OCI-LY7 (cell line): ENCODE data around the gene ZC3H12A. TPM values are rescaled to one million over a fixed set of nuclear protein-coding genes. Genes with fewer than 3 reads are reported as not detected.

Source experiments
- BruUV-seq: library from RNA; stranded (reverse); fragments of 400-500 nt; replicated peaks from 2 replicates; lab custom pipeline; 2021; lab: Mats Ljungman, UMichigan
- CTCF ChIA-PET: fragments of 300-600 bp; sonication (Branson Sonifier 250); formaldehyde crosslinking; loops from one replicate; lab custom pipeline; 2022; ENCODE audit warnings: antibody characterized with exemption; ENCODE audit not compliant: unreplicated experiment; lab: Charles Lee
- POLR2A ChIA-PET: fragments of 300-600 bp; sonication (Branson Sonifier 250); formaldehyde crosslinking; loops from one replicate; lab custom pipeline; 2022; ENCODE audit warnings: antibody characterized with exemption; lab: Charles Lee
- DNase-seq: peaks from one replicate; pipeline ENCODE4 v3.0.0-alpha.2; 2015; ENCODE audit warnings: low spot score
- H2AFZ ChIP-seq: fragments of 200-600 bp; sonication (generic), shearing (Covaris generic); 2 replicates; pipeline ENCODE4 v1.6.1; 2014; ENCODE audit warnings: mild to moderate bottlenecking, antibody characterized with exemption, low read length, moderate library complexity
- H3K27ac ChIP-seq: fragments of 200-600 bp; sonication (generic); 2 replicates; pipeline ENCODE4 v1.5.1; 2014; ENCODE audit warnings: mixed run types, low read depth, mild to moderate bottlenecking, moderate library complexity, low read length, inconsistent platforms; ENCODE audit not compliant: poor library complexity, severe bottlenecking
- H3K36me3 ChIP-seq: fragments of 200-600 bp; sonication (generic); 2 replicates; pipeline ENCODE4 v1.6.1; 2014; ENCODE audit warnings: mild to moderate bottlenecking, antibody characterized with exemption, low read length, moderate library complexity, mixed read lengths; ENCODE audit not compliant: insufficient read depth
- H3K4me1 ChIP-seq: fragments of 200-600 bp; sonication (generic); 2 replicates; pipeline ENCODE4 v1.5.1; 2014; ENCODE audit warnings: mild to moderate bottlenecking, low read length; ENCODE audit not compliant: insufficient read depth, poor library complexity, severe bottlenecking
- H3K4me2 ChIP-seq: fragments of 200-600 bp; sonication (generic); 2 replicates; pipeline ENCODE4 v1.6.1; 2014; ENCODE audit warnings: mild to moderate bottlenecking, low read length
- H3K4me3 ChIP-seq: fragments of 200-600 bp; sonication (generic); 2 replicates; pipeline ENCODE4 v1.5.1; 2014; ENCODE audit warnings: mild to moderate bottlenecking, low read depth, low read length; ENCODE audit not compliant: poor library complexity, severe bottlenecking
- H3K79me2 ChIP-seq: fragments of 200-600 bp; sonication (generic); 2 replicates; pipeline ENCODE4 v1.6.1; 2016; ENCODE audit warnings: low read depth, mild to moderate bottlenecking, low read length, moderate library complexity, mixed read lengths; ENCODE audit not compliant: insufficient read depth
- H3K9me2 ChIP-seq: fragments of 200-600 bp; sonication (generic); 2 replicates; pipeline ENCODE4 v1.6.1; 2016; ENCODE audit warnings: mild to moderate bottlenecking, low read length, mixed read lengths; ENCODE audit not compliant: insufficient read depth
- H3K9me3 ChIP-seq: fragments of 200-600 bp; sonication (generic); 2 replicates; pipeline ENCODE4 v1.6.1; 2014; ENCODE audit warnings: mild to moderate bottlenecking, mixed run types, low read length, mixed read lengths
- H4K20me1 ChIP-seq: fragments of 200-600 bp; sonication (generic); 2 replicates; pipeline ENCODE4 v1.6.1; 2014; ENCODE audit warnings: mild to moderate bottlenecking, antibody characterized with exemption, low read length, moderate library complexity, mixed read lengths; ENCODE audit not compliant: insufficient read depth
- CTCF ChIP-seq: fragments of 200-600 bp; sonication (generic); conservative IDR thresholded peaks from 2 replicates; pipeline ENCODE4 v1.5.1; 2014; ENCODE audit warnings: mild to moderate bottlenecking, antibody characterized with exemption, low read length, moderate library complexity, mixed read lengths
- EZH2phosphoT487 ChIP-seq: fragments of 200-600 bp; sonication (generic); IDR thresholded peaks from 2 replicates; pipeline ENCODE4 v1.6.1; 2018; ENCODE audit warnings: low read depth, borderline replicate concordance, mild to moderate bottlenecking, mixed run types, antibody characterized with exemption, low read length, moderate library complexity, mixed read lengths
- intact Hi-C: fragments of 100-400 bp; cut with micrococcal nuclease; formaldehyde crosslinking; loops from one replicate; pipeline ENCODE4 v1.10.0; 2022; ENCODE audit not compliant: unreplicated experiment
- total RNA-seq, 2 experiments: library from RNA; depleted of rRNA in 1 of 2; stranded (reverse); fragments of >200 nt in 1 of 2; shearing (Covaris generic) in 1 of 2; gene quantifications; 2 replicates each; pipeline ENCODE4 v1.2.3, GENCODE V29; 2014 to 2022

Gene ZC3H12A
- total RNA-seq, 2 experiments from 2014 or later = 11.5 to 20.7 TPM

GRCh38 chr1:37506740-37507139, 32.4 kb downstream of the ZC3H12A start:
- Histone ChIP-seq H3K27ac (no peak overlapping the region), H2AFZ (no peak overlapping the region), H3K36me3 (peaks cover 80% of the 10 kb centered on the region), H3K4me3 (no peak overlapping the region), H3K4me1 (peaks cover 12% of the 10 kb centered on the region), H3K79me2 (no peaks in the 10 kb centered on the region), H3K9me2 (no peaks in the 10 kb centered on the region), H4K20me1 (no peaks in the 10 kb centered on the region), H3K9me3 (no peaks in the 10 kb centered on the region), H3K4me2 (no peak overlapping the region)
- POLR2A ChIA-PET = interaction anchor here (0.7 kb wide), 1 partner anchor 89 kb away, joined by 3 read pairs; no protein-coding TSS in a partner anchor
- no TSS peak for BruUV-seq
- CTCF ChIA-PET = no interaction called here
- TF ChIP-seq EZH2phosphoT487 = no peak
- no peak for TF ChIP-seq CTCF
- intact Hi-C loops = no loop called here
- no peak for DNase-seq

- peaks cover 13% of the 10 kb centered on the region; the same call in 1 of the 2 replicates for H3K79me2 ChIP-seq
- no peak overlapping the region for H2AFZ ChIP-seq
- ChIA-PET CTCF (no interaction called here), POLR2A (no interaction called here)
- H3K4me1 ChIP-seq = peaks cover 20% of the 10 kb centered on the region
- DNase-seq = peak; percentile 32
- no TSS peak for BruUV-seq
- H3K4me3 ChIP-seq = no peak overlapping the region
- H3K9me2 ChIP-seq = no peaks in the 10 kb centered on the region
- H3K27ac ChIP-seq = no peak overlapping the region
- intact Hi-C loops = no loop called here
- H4K20me1 ChIP-seq = peaks cover 10% of the 10 kb centered on the region; the same call in 1 of the 2 replicates
- no peaks in the 10 kb centered on the region for H3K9me3 ChIP-seq
- H3K4me2 ChIP-seq = no peak overlapping the region
- no peak for TF ChIP-seq EZH2phosphoT487
- peak; percentile 68 for TF ChIP-seq CTCF
- peaks cover 76% of the 10 kb centered on the region for H3K36me3 ChIP-seq
Measured at GRCh38 chr1:37509181-37509580, 34.8 kb downstream of the ZC3H12A start.

- peak; percentile 69 for DNase-seq
Measured at GRCh38 chr1:37513795-37514349, 39.5 kb downstream of the ZC3H12A start.

More at GRCh38 chr1:37513795-37514349, 39.5 kb downstream of the ZC3H12A start:
- Histone ChIP-seq H3K9me3 (no peaks in the 10 kb centered on the region), H3K27ac (no peak overlapping the region), H3K79me2 (peaks cover 13% of the 10 kb centered on the region; the same call in 1 of the 2 replicates), H3K9me2 (no peaks in the 10 kb centered on the region), H2AFZ (peak overlapping the region; percentile 59; the same call in 1 of the 2 replicates), H3K4me2 (peak overlapping the region; percentile 90), H3K4me1 (peaks cover 16% of the 10 kb centered on the region), H3K36me3 (peaks cover 31% of the 10 kb centered on the region), H4K20me1 (peaks cover 10% of the 10 kb centered on the region; the same call in 1 of the 2 replicates), H3K4me3 (peak overlapping the region; percentile 82)
- POLR2A ChIA-PET = interaction anchor here (0.5 to 1.5 kb wide), 7 partner anchors 23 to 1160 kb away, joined by 3 to 8 read pairs (median 6); no protein-coding TSS in a partner anchor
- no TSS peak for BruUV-seq
- TF ChIP-seq CTCF = no peak
- TF ChIP-seq EZH2phosphoT487 = no peak
- CTCF ChIA-PET = interaction anchor here (0.7 to 0.8 kb wide), 3 partner anchors 36 to 176 kb away, joined by 3 to 4 read pairs (median 3); partner anchors contain the start of gene GNL2
- intact Hi-C loops = loop anchor here (2.0 to 5.0 kb wide), 2 partner anchors 39 to 178 kb away; partner anchors contain the start of genes CDCA8 and ZC3H12A
